Hepatocyte (in vitro differentiated cells): ENCODE measurements around the gene STK4. TPM values are rescaled to one million over a fixed set of nuclear protein-coding genes. Genes with fewer than 3 reads are reported as not detected.

ENCODE experiments used
- DNase-seq: peaks from one replicate; pipeline ENCODE4 v3.0.0-alpha.2; 2016; ENCODE audit warnings: low spot score
- H2AFZ ChIP-seq: fragments of 200-600 bp; sonication (generic); 2 replicates; pipeline ENCODE4 v1.6.0; 2016; ENCODE audit warnings: antibody characterized with exemption, mild to moderate bottlenecking
- H3K27ac ChIP-seq: fragments of 200-600 bp; sonication (generic); 2 replicates; pipeline ENCODE4 v1.5.1; 2016; ENCODE audit warnings: mild to moderate bottlenecking
- H3K27me3 ChIP-seq: fragments of 200-600 bp; sonication (generic); 2 replicates; pipeline ENCODE4 v1.6.1; 2016
- H3K36me3 ChIP-seq: fragments of 200-600 bp; sonication (generic); replicated peaks from 2 replicates; pipeline ENCODE4 v1.5.1; 2016; ENCODE audit warnings: low read depth; ENCODE audit not compliant: insufficient read depth
- H3K4me1 ChIP-seq: fragments of 200-600 bp; sonication (generic); 2 replicates; pipeline ENCODE4 v1.5.1; 2016; ENCODE audit warnings: mild to moderate bottlenecking, moderate library complexity; ENCODE audit not compliant: insufficient read depth
- H3K4me2 ChIP-seq: fragments of 200-600 bp; sonication (generic); 2 replicates; pipeline ENCODE4 v1.6.0; 2016
- H3K4me3 ChIP-seq: fragments of 200-600 bp; sonication (generic); 2 replicates; pipeline ENCODE4 v1.5.1; 2016; ENCODE audit warnings: mild to moderate bottlenecking
- H3K79me2 ChIP-seq: fragments of 200-600 bp; sonication (generic); 2 replicates; pipeline ENCODE4 v1.6.0; 2017; ENCODE audit warnings: mild to moderate bottlenecking
- H3K9me2 ChIP-seq: fragments of 200-600 bp; sonication (generic); replicated peaks from 2 replicates; pipeline ENCODE4 v1.6.0; 2017; ENCODE audit warnings: mild to moderate bottlenecking; ENCODE audit not compliant: insufficient read depth
- H3K9me3 ChIP-seq: fragments of 200-600 bp; sonication (generic); 2 replicates; pipeline ENCODE4 v1.5.1; 2016; ENCODE audit warnings: low read depth, mild to moderate bottlenecking
- H4K20me1 ChIP-seq: fragments of 200-600 bp; sonication (generic); 2 replicates; pipeline ENCODE4 v1.6.0; 2016; ENCODE audit warnings: mild to moderate bottlenecking; ENCODE audit not compliant: insufficient read depth, poor library complexity, severe bottlenecking
- CTCF ChIP-seq: fragments of 200-600 bp; sonication (generic); IDR thresholded peaks from 2 replicates; pipeline ENCODE4 v1.5.1; 2016; ENCODE audit warnings: antibody characterized with exemption, mild to moderate bottlenecking; ENCODE audit not compliant: poor library complexity
- EZH2 ChIP-seq: fragments of 200-600 bp; sonication (generic); IDR thresholded peaks from 2 replicates; pipeline ENCODE4 v1.6.1; 2016; ENCODE audit warnings: antibody characterized with exemption, mild to moderate bottlenecking, borderline replicate concordance
- EZH2phosphoT487 ChIP-seq: fragments of 200-600 bp; sonication (generic); IDR thresholded peaks from one replicate; pipeline ENCODE4 v1.6.1; 2018; ENCODE audit warnings: antibody characterized with exemption, mild to moderate bottlenecking, low read depth, moderate library complexity; ENCODE audit not compliant: unreplicated experiment, severe bottlenecking
- WGBS: methylation state at CpG from one replicate; pipeline ENCODE4 v1.1.6; 2016; ENCODE audit warnings: low lambda C conversion rate; ENCODE audit errors: missing lambda C conversion rate; 5-methylcytosine and 5-hydroxymethylcytosine counted together
- polyA plus RNA-seq: library from polyadenylated mRNA; unstranded; fragments of >200 nt; fragmentation: Nextera tagmentation; extraction: Ambion mirVana; gene quantifications from 2 replicates; pipeline ENCODE4 v1.2.1, GENCODE V29; 2016
- total RNA-seq: library from RNA; depleted of rRNA; stranded (reverse); fragments of >200 nt; gene quantifications from 2 replicates; pipeline ENCODE4 v1.2.3, GENCODE V29; 2014

Gene STK4
- total and polyA plus RNA-seq, 2 experiments from 2014 or later: 11.4 to 16.5 TPM

- Histone ChIP-seq H3K27ac (no peak overlapping the region), H3K27me3 (no peaks in the 10 kb centered on the region), H3K36me3 (no peaks in the 10 kb centered on the region), H3K4me3 (no peak overlapping the region), H3K9me3 (no peaks in the 10 kb centered on the region), H3K4me1 (peaks cover 13% of the 10 kb centered on the region), H3K9me2 (no peaks in the 10 kb centered on the region), H4K20me1 (no peaks in the 10 kb centered on the region), H2AFZ (no peak overlapping the region), H3K79me2 (peaks cover 50% of the 10 kb centered on the region), H3K4me2 (no peak overlapping the region)
- no peak for DNase-seq
- no peak for TF ChIP-seq CTCF
- TF ChIP-seq EZH2: no peak
- TF ChIP-seq EZH2phosphoT487: no peak
- 65% methylated on average over 3 of the region's 3 CpGs for WGBS
Measured at GRCh38 chr20:44969300-44969894, 3.1 kb downstream of the STK4 start.

- WGBS: 49% methylated on average over 1 of the region's 1 CpG
- no peak for TF ChIP-seq CTCF
- no peak for TF ChIP-seq EZH2
- TF ChIP-seq EZH2phosphoT487: no peak
- Histone ChIP-seq H2AFZ (no peak overlapping the region), H3K79me2 (peaks cover 50% of the 10 kb centered on the region), H3K9me2 (no peaks in the 10 kb centered on the region), H4K20me1 (no peaks in the 10 kb centered on the region), H3K4me3 (no peak overlapping the region), H3K36me3 (no peaks in the 10 kb centered on the region), H3K27ac (no peak overlapping the region), H3K4me1 (peaks cover 13% of the 10 kb centered on the region), H3K27me3 (no peaks in the 10 kb centered on the region), H3K4me2 (no peak overlapping the region), H3K9me3 (no peaks in the 10 kb centered on the region)
- DNase-seq: no peak
Measured at GRCh38 chr20:44970243-44970757, 4.0 kb downstream of the STK4 start.

DNA sequence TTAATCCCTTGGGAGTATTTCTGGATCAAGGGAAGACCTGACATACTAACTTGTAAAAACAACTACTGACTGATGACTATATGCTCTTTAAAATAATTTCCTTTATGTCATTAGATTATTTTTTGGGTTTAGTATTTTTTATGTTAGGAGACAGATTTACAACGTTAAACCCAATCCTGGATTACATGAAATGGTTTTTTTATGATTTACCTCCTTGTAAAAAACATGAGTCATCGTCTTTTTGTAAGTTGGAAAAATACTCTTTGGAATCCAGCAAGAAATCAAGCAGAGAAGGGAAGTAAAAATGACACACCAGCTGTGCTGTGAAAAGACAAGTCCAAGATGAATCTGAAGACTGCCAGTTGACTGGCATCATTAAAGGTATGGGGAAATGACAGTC, 6.7 kb downstream of the STK4 start:
- Histone ChIP-seq H3K4me1 (peaks cover under 1% of the 10 kb centered on the region), H3K4me2 (no peak overlapping the region), H3K4me3 (no peak overlapping the region), H4K20me1 (no peaks in the 10 kb centered on the region), H3K36me3 (no peaks in the 10 kb centered on the region), H3K27ac (no peak overlapping the region), H3K79me2 (peaks cover 34% of the 10 kb centered on the region), H2AFZ (no peak overlapping the region), H3K9me2 (no peaks in the 10 kb centered on the region), H3K27me3 (no peaks in the 10 kb centered on the region), H3K9me3 (no peaks in the 10 kb centered on the region)
- WGBS: 43% methylated on average over 2 of the region's 2 CpGs
- no peak for DNase-seq
- no peak for TF ChIP-seq EZH2phosphoT487
- TF ChIP-seq CTCF: no peak
- TF ChIP-seq EZH2: no peak
